Endometrial microvascular endothelial cells (primary cell): Measurements from ENCODE around the gene TPCN1. TPM values are rescaled to one million over a fixed set of nuclear protein-coding genes. Genes with fewer than 3 reads are reported as not detected.

ENCODE experiments used
- in situ Hi-C: cut with HindIII; loops from 2 replicates; pipeline ENCODE4 v1.10.0; 2017; ENCODE audit warnings: low sequenced_read_pairs, low pct_unique_long_range_greater_than_20kb; ENCODE audit errors: inconsistent ontology term
- total RNA-seq: library from RNA; depleted of rRNA; stranded (reverse); fragments of >200 nt; gene quantifications from one replicate; pipeline ENCODE4 v1.2.3, GENCODE V29; 2015; ENCODE audit errors: inconsistent ontology term

TPCN1 gene
- total RNA-seq, 1 donor from 2014 or later, result 8.2 TPM

DNA sequence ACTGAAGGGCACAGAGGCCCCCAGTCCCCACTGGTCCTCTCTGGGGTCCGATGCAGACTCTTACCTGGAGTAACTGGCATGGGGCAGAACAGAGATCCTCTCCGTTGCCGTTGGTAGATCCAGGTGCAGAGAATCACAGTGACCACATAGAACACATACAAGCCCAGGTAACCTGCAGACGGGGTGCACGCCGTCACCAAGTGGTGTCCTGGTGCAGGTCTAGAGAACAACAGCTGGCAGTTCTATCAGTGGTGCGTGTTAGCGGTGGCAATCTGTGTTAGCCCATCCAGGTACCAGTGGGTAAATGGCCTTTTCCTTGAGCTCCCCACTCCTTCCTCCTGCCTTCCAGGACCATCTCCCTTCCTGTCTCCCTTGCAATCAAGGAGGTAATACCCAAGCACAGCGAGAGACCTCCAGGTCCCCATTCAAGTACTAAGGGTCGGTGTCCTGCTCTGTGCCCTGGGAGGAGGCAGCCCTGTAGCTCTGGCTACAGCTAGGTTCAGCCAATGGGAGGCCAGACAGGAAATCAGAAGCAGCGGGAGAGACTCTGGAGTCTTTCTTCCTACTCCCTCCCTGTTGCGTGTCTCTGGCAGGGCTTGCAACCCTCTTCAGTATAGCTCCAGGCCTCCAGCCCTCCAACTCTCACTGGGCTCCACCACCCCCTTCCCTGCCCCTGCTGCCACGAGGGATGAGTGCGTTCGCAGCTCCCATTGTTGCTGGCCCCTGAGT, 97.8 kb downstream of the TPCN1 start:
- in situ Hi-C loops, result no loop called here

DNA sequence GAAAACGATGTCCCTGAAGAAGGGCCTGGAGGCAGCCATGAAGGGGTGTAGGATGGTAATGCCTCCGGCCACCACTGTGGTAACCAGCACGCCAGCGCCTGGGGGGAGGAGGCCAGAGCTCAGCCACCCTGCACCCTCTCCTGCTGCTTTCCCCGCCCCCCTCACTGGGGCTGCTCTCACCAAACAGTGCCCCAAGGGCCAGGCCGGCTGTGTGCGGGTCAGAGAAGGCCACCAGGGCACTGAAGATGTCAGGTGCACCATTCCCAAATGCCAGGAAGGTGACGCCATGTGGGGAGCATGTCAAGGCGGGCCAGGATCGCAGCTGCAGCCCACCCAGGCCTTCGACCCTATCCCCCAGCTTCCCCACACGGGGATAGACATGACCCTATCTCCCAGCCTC, 99.1 kb downstream of the TPCN1 start:
- in situ Hi-C loops, result no loop called here

DNA sequence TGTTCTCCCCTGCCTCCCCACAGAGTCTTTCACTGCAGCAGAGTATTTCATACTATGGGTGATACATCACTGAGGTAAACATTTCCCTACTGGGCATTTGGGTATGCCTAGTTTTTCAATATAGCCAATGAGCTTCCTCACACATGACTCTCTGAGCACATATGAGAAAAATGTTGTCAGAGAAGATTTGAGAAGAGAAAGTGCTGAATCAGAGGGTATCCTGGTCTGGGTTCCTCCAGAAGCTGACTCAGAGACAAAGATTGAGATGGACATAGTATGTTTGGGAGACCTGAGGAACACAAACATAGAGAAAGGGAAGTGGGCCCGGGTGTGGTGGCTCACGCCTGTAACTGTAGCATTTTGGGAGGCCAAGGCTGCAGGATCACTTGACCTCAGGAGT, 101.1 kb downstream of the TPCN1 start:
- in situ Hi-C loops, result no loop called here

DNA sequence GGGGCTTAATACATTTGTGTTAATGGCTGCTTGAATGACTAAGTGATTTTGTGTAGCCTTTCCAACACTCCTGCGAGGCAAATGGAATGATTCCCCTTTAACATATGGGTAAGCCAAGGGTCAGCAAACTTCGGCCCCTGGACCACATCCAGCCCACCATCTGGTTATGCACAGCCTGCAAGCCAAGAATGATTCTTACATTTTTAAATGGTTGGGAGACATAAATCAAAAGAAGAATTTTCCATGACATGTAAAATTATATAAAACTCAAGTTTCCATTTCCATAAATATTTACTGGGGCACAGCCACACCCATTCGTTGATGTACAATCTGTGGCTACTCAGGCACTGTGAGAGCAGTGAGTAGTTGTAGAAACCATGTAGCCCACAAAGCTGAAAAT, 104.7 kb downstream of the TPCN1 start:
- in situ Hi-C loops, result no loop called here

DNA sequence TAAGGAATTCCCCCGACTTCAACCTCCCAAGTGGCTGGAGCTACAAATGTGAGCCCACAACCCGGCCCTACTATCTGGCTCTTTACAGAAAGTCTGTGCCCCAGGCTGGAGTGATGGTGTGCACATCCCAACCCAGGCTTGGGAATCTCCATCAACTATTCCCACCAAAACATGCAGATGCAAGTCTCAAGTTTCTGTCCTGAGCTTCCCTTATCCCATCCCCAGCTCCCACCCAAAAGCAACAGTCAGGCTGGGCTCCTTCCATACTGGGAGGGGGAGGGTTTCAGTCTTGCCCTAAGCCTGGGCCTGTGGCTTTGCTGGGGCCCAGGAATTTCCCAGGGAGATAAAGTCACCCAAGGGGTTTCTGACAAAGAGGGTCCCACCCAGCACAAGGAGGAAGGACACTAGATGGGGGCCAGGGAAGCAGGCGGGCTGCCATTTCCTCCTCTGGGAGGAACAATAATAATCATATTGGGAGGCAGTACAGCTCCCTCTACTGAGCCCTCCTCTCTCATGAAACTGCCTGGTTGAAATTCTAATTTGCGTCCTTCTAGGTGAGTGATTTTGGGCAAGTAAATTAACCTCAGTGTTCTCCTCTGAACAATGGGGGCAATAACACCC, 105.6 kb downstream of the TPCN1 start:
- in situ Hi-C loops, result no loop called here

DNA sequence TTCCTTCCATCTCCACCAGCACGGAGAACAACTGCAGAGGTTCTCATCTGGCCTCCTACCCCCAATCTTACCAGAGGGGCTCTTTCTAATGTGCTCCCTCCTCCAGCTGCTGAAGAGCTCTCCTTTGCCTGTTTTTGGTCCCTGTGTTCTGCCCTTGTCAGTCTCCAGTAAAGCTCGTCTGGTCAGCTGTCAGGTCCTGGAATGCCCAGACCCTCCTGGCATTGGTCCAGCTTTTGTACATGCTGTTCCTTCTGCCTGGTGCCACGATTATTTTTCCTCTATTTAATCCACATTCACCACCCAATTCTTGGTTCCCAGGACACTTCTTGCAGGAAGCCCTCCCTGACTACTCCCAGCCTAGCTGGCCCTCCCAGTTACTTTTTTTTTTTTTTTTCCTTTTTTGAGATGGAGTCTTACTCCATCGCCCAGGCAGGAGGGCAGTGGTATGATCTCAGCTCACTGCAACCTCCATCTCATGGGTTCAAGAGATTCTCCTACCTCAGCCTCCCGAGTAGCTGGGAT, 107.2 kb downstream of the TPCN1 start:
- in situ Hi-C loops, result no loop called here

DNA sequence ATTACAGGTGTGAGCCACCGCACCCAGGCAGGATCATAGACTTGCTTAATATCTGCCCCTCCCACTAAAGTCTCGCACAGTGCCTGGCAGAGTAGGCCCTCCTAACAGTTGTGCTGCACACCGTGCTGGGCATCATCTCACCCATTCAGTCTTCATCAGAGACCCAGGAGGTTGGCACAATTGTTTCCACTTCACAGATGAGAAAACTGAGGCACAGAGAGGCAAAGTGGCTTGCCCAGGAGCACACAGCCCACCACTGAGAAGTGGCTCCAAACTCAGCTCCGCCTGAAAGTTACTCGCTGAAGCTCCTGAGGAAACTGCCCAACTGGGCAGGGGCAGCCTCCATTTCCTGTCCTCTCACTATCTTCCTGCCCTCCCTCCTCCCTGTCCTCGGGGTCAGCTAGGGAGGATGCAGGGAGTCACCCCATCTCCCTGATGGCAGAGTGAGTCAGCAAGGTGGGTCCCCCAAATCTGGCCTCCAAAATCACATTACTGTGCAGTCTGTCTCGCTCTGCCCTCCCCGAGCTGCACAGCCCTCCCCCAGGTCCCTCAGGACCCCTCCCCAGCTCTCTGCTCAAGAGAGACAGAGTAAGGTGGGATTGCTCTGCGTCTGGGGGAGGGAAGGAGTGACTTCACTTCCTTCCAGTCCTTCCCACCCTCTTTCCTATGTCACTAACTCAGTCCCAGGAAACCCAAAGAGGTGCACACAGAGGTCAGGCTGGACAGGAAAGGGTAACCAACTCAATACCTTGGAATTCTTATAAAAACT, 107.9 kb downstream of the TPCN1 start:
- in situ Hi-C loops, result no loop called here

DNA sequence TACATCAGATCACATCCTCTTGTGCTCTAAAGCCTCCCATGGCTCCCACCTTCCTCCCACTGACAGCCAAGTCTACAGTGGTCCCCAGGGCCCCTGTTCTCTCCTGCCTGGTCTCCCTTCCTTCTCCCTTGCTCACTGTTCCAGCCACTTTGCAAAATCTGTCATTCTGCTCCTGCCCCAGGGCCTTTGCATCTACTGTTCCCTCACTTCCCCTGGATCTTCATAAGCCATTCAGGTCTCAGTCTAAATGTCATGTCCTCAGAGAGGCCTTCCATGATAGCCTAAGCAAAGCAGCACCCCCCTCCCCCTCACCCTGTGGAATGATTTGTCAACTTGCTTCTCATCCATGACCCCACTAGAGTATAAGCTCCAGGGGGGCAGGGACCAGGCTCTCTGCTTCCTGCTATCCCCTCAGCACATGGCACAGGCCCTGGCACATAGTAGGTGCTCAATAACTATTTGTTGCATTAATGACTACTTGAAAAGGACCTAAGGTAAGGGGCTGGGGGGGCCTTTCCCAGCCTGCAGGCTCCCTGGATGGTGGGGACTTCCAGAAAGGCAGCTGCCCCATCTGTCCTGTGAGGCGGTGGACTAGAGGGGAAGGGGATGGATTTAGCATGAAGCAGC, 108.6 kb downstream of the TPCN1 start:
- in situ Hi-C loops, result no loop called here

DNA sequence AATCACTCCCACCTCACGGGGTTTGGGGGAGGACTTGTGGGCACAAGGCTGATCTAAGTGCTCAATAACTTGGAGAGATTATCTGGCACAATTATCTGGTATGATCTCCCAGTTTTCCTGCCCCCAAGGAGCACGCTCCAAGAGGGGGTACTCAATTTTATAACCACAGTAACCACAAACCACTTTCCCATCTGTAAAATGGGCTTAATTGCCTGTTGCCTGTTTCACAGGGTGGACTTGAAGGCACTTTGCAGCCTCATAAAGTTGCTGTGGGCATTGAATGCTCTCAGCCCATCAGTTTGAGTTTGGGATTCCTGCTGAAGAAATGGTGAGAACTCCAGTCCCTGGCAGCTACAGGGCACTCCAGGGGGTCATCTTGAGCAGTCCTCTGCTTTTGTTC, 109.2 kb downstream of the TPCN1 start:
- in situ Hi-C loops, result no loop called here

DNA sequence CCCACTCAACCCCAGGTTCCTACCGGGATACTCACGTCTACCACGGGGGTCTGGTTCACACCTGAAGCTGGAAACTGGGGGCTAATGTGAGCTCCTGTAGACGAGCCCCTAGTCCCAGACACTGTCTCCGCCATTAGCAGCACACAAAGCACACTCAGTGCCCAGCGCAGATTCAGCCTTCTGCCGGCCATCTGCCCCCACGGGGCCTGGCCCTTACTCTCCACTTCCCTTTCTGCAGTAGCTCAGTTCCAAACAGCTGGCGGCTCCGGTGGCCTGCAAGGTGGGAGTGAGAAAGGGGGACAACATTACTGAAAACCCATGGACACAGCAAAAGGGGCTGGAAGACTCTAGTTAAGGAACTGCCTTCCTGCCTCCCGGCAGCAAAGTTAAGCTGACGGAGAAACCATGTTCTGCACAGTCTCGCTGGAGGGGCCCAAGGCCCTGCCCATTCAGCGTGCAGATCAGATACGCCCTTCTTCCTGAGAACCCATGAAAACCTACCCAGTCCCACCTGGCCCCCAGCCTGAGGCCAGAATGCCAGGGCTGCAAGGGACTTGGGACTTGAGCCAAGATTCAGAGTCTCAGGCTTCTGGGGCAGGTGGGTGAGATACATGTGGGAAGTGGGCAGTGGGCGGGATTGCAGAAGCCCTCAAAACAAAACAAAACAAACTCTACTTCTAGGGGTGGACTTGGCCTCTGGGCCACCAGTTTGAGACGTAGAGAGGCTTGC, 111.6 kb downstream of the TPCN1 start:
- in situ Hi-C loops, result no loop called here

DNA sequence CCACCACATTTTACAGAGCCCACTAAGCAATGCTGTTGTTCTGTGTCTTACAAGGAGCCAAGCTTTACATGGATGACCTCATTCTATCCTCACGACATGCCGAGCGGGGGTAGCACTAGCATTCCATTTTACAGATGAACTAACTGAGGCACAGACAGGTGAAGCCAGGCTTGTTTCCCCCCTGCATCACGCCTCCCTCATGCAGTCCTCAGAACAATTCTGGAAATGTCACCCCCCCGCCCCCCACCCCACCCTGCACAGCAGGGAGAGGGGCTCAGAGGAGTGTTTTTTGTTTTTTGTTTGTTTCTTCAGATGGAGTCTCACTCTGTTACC, 112.1 kb downstream of the TPCN1 start:
- in situ Hi-C loops, result no loop called here

DNA sequence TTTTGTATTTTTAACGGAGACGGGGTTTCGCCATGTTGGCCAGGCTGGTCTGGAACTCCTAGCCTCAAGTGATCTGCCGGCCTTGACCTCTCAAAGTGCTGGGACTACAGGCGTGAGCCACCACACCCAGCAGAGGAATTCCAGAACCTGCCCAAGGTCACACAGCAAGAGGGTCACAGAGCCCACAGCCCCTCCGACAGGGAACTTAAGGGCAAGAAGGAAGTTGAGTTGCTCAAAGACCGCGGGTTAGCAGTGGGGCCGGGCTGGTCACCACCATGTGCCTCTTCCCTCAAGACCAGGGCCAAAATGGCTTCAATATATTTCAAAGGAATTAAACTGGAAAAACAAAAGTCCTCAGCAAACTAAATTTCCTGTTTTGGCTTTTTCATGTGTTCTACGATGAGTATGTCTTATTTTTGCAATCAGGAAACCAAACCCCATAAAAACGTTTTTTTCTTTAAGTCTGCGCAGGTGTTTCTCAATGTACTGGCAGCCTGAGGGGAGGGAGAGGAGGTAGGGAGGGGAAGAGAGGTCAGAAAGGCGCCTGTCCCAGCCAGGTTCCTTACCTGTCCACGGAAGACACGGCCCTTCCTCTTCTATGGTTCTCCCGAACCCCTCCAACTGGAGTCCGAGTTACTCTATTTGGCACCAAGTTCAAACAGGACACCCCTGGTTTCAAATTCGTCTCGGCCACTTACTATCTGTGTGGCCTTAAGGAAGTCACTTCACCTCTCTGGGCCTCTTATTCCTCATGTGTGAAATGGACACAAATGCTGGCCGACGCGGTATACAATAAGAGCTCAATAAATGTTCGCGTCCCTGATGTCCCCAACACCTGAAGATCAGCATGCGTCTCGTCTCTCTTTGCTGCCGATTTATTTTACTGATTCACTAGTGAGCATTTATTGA, 112.9 kb downstream of the TPCN1 start:
- in situ Hi-C loops, result no loop called here

DNA sequence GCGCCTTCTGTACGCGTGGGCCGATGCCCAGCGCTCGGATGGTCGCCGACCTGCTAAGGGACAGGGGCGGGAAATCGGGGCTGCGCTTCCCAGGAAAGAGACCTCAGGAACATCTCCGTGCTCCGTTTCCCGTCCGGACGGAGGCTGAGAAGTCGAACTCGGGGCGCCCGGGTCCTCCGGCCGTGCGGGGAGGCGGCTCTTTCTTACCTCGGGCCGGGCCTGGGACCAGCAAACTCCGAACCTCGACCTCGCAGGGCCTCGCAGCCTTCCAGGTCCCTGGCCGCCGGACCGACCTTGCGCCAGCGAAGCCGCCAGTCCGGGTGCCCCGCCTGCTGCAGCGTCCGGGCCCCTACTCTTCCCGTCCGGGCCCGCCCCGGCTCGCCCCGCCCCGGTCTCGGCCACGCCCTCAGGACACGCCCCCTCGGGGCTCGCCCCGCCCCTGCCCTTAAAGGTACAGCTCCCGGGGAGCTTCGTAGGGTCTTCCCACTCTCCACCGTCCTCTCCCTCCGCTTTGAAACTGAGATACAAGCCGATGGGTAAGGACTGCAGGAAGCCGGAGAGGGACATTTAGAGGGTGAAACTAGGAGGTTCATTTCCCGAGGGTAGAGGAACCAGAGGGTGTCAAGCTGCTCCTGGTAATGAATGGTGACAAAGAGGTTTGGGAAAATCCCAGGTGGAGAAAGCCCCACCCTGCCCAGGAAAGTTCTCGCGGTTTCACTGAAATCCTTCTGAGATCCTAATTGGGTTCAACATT, 113.7 kb downstream of the TPCN1 start, which contains the start of gene SLC8B1:
SLC8B1 (minus strand) TSS at position 324 of the 754 bp plus-strand sequence. CDS start 2,231 bp downstream, outside the sequence.
- in situ Hi-C loops, result no loop called here

DNA sequence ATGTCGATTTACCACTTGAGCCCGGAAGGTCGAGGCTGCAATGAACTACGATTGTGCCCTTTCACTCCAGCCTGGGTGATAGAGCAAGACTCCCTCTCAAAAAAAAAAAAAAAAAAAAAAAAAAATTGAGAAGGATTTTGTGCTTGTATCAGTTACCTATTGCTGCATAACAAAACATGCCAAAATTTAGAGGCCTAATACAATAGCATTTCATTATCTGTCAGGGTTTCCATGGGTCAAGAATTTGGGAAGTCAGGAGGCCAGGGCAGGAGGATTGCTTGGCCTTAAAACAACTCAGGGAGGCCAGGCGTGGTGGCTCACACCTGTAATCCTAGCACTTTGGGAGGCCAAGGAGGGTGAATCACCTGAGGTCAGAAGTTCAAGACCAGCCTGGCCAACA, 118.3 kb downstream of the TPCN1 start:
- in situ Hi-C loops, result no loop called here

DNA sequence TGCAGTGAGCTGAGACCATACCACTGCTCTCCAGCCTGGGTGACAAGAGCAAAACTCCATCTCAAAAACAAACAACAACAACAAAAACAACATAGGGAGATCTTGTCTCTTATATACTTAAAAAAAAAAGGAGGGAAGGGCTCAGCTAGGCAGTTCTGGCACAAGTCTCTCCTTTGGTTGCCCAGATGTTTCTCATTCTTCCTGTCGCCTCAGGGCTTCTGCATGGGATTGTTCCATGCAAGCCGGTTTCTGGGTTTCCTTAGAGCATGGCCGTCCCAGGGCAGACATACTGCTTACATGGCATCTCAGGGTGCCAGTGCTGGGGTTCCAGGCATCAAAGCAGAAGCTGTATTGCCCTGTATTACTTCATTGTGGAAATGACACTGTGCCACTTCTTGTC, 118.8 kb downstream of the TPCN1 start:
- in situ Hi-C loops, result no loop called here

DNA sequence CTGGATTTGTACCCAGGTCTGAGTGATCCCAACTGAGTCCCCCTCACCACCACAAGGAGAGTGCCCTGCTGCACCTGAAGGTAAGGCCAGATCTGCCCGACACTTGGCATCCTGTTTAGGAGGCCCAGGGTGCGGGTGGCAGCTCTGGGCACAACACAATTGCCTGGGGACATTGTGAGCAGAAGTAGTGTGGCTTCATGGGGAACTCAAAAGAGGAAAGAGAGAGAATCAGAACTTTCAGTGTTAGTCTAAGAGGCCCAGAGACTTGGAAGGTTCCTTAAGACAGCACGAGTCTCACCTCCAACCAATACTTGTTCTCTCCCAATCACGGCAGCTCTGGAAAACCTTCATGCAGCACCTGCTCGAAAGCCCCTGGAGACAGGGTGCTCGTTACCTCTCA, 120.3 kb downstream of the TPCN1 start:
- in situ Hi-C loops, result no loop called here

DNA sequence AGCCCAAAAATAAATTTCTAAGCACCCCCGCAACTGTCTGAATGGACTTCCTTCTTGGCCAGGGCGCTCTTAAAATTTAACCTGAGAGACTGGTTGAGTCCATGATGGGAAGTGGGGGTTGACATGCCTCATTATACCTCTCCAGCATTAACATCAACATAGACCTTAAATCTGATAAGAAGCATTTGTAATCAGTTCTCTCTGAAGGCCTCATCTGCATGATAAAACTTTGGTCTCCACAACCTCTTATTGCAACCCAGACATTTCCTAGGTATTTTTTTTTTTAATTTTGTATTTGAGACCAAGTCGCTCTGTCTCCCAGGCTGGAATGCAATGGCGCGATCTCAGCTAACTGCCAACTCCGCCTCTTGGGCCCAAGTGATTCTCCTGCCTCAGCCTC, 124.1 kb downstream of the TPCN1 start:
- in situ Hi-C loops, result no loop called here
